Spleen (tissue), 7 donors: ENCODE measurements around the gene SLC35B4.

ENCODE experiments used
- POLR2A ChIP-seq, 3 donors: fragments of 450-650 bp; IDR thresholded peaks; one replicate each; pipeline ENCODE4 v1.5.1; 2017; ENCODE audit warnings: antibody characterized with exemption in 3 of 3, mild to moderate bottlenecking in 1 of 3
- POLR2AphosphoS5 ChIP-seq, 3 donors: sonication (generic); formaldehyde crosslinking; IDR thresholded peaks; one replicate each; pipeline ENCODE4 v1.5.1; 2017; ENCODE audit warnings: antibody characterized with exemption in 3 of 3
- TF ChIP-seq, protein P1 (sequence below), 11 experiments: fragments of 200-600 bp in 7 of 11; fragments of 450-650 bp in 4 of 11; sonication (generic) in 4 of 11; IDR thresholded peaks in 8 of 11; conservative IDR thresholded peaks in 3 of 11; 1 replicate in 7 of 11; 2 replicates in 4 of 11; pipeline versions ENCODE4 v1.4.0 to v1.8.0; 2016 to 2021; ENCODE audit warnings: antibody characterized with exemption in 11 of 11, inconsistent platforms in 4 of 11, mild to moderate bottlenecking in 1 of 11
- donor health status: DM: no; HTN: no; CAD: no; lungs with moderate emphysema.
- donor health status: DM: no; HTN: no; CAD: no.
- donor health status: DM: no; HTN: no; CAD: no.

DNA sequence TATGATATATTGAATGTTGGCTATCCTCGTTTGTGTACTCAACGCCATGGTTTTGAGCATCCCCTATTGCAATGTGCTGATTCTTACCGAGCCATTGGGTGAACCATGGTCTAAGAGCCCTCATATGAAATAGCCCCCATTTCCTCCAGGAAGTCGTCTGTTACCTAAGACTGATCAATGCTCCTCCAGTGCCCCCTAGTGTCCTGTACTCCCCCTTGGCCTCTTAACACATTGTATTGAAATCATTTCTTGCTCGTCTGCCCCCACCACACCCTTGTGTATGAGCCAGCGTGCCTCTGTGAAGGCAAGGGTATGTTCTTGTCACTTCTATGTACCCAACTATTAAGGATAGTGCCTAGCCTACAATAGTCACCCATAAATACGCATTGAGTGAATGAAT is 11.2 kb upstream of the SLC35B4 start:
- TF ChIP-seq, protein P1, sequence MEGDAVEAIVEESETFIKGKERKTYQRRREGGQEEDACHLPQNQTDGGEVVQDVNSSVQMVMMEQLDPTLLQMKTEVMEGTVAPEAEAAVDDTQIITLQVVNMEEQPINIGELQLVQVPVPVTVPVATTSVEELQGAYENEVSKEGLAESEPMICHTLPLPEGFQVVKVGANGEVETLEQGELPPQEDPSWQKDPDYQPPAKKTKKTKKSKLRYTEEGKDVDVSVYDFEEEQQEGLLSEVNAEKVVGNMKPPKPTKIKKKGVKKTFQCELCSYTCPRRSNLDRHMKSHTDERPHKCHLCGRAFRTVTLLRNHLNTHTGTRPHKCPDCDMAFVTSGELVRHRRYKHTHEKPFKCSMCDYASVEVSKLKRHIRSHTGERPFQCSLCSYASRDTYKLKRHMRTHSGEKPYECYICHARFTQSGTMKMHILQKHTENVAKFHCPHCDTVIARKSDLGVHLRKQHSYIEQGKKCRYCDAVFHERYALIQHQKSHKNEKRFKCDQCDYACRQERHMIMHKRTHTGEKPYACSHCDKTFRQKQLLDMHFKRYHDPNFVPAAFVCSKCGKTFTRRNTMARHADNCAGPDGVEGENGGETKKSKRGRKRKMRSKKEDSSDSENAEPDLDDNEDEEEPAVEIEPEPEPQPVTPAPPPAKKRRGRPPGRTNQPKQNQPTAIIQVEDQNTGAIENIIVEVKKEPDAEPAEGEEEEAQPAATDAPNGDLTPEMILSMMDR (IDR thresholded peaks at IDR 0.05 in 8 of 11, conservative IDR thresholded peaks at IDR 0.05 in 3 of 11) = peak in 10 of 11 experiments; percentile 14 to 61 (median 46)
- no peak for TF ChIP-seq POLR2A (IDR thresholded peaks at IDR 0.05)
- no peak for TF ChIP-seq POLR2AphosphoS5 (IDR thresholded peaks at IDR 0.05)
